Activated CD4-positive, CD25-positive, alpha-beta regulatory T cell (primary cell): Measurements from ENCODE around the gene RAP1GAP2.
"Not testable (repeated sequence)": the region's sequence is repeated elsewhere in the genome, so short reads cannot be mapped to it uniquely, and the experiment has no call there.

Experiments
- DNase-seq, 4 experiments: peaks; one replicate each; lab custom pipeline; 2025; lab: John Stamatoyannopoulos, UW

Gene RAP1GAP2

GRCh38 chr17:2796164-2797125 lies at the start of gene RAP1GAP2:
Gene RAP1GAP2, plus strand, starts transcription at chr17:2796438. Its CDS starts 90 bp downstream, at chr17:2796528.
- peak in 3 of 4 experiments; percentile 16 to 60 (median 56) for DNase-seq

- DNase-seq = no peak
These were observed 47.0 kb upstream of the RAP1GAP2 start, which contains the start of gene CCDC92B for GRCh38 chr17:2749058-2749783. Gene CCDC92B, minus strand, starts transcription at chr17:2749652. Its CDS starts 14,507 bp downstream, at chr17:2735145.

GRCh38 chr17:2749784-2750181 lies 46.5 kb upstream of the RAP1GAP2 start:
- DNase-seq = peak; percentile 37 to 56 (median 44)

GRCh38 chr17:2750721-2751120 lies 45.5 kb upstream of the RAP1GAP2 start:
- no peak for DNase-seq

- DNase-seq = no peak
These were observed 44.7 kb upstream of the RAP1GAP2 start for GRCh38 chr17:2751491-2751890.

- no peak for DNase-seq
These were observed 40.1 kb upstream of the RAP1GAP2 start for GRCh38 chr17:2755891-2756724.

- DNase-seq = no peak
These were observed 37.4 kb upstream of the RAP1GAP2 start for GRCh38 chr17:2758870-2759269.

GRCh38 chr17:2770129-2770528 lies 26.1 kb upstream of the RAP1GAP2 start:
- DNase-seq = no peak

GRCh38 chr17:2775206-2775605 lies 21.0 kb upstream of the RAP1GAP2 start:
- DNase-seq = no peak

GRCh38 chr17:2776589-2777241 lies 19.5 kb upstream of the RAP1GAP2 start:
- no peak for DNase-seq

- no peak for DNase-seq
These were observed 18.9 kb upstream of the RAP1GAP2 start for GRCh38 chr17:2777242-2777867.

GRCh38 chr17:2778489-2778888 lies 17.7 kb upstream of the RAP1GAP2 start:
- no peak for DNase-seq

GRCh38 chr17:2779545-2779944 lies 16.7 kb upstream of the RAP1GAP2 start:
- DNase-seq = no peak

GRCh38 chr17:2780256-2780655 lies 16.0 kb upstream of the RAP1GAP2 start:
- no peak for DNase-seq

GRCh38 chr17:2780931-2781454 lies 15.2 kb upstream of the RAP1GAP2 start:
- DNase-seq = no peak

GRCh38 chr17:2781598-2781997 lies 14.6 kb upstream of the RAP1GAP2 start:
- not testable (repeated sequence) for DNase-seq

GRCh38 chr17:2782055-2782454 lies 14.2 kb upstream of the RAP1GAP2 start:
- DNase-seq = no peak

GRCh38 chr17:2783310-2784030 lies 12.8 kb upstream of the RAP1GAP2 start:
- no peak for DNase-seq

- no peak for DNase-seq
These were observed 11.4 kb upstream of the RAP1GAP2 start for GRCh38 chr17:2784864-2785263.

GRCh38 chr17:2785376-2785775 lies 10.9 kb upstream of the RAP1GAP2 start:
- DNase-seq = not testable (repeated sequence)
